ENCODE results near the gene DDHD1. TPM values are rescaled to one million over a fixed set of nuclear protein-coding genes. Genes with fewer than 3 reads are reported as not detected.
"Not testable (repeated sequence)": the region's sequence is repeated elsewhere in the genome, so short reads cannot be mapped to it uniquely, and the experiment has no call there.

Gene DDHD1
- total RNA-seq, 1 donor from 2014 or later, result 6.5 TPM

DNA sequence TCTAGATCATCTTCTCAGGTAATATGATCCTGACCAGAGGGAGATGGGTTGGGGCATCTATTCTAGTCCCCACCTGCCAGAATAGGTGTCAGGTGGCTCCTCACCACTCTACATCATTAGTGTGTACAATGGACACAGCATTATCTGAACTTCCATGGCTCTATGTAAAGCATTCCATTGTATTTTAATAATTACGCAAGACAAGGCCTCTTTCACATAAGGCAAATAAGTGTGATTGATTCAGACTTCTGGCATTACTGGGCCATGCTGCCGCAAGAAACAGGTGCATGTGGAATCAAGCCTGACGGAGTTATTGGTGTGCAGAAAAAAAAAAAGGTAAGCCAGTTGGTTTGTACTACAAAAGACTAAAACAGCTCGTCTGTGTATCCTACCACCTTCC, 3.1 kb upstream of the DDHD1 start:
- intact Hi-C loops (cut with DNase I), result no loop called here

DNA sequence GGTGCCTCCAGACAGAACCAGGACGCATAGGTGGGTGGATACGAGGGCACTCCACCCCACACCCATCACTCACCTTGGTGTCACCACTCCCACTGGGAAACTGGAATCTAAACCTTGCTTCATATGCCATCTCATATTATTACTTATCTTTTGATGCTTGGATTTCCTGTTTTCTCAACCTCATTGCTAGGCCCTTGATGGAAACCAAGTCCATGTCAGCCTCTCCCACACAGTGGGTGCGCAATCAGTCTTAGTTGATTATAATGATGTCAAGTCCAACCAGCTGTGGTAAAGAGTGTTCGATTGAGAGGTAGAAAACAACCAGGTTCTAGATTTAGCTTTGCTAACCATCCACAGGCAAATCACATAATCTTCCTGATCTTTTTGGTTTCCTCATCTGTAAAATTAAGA, 584 bp upstream of the DDHD1 start:
- DNase-seq (no peak), ATAC-seq (ENCODE audit: poor library complexity) (no peak)
- intact Hi-C loops (cut with DNase I), result no loop called here

More for the DNA sequence above, 3.1 kb upstream of the DDHD1 start:
- ATAC-seq (ENCODE audit: poor library complexity), result no peak
- DNase-seq, result no peak

DNA sequence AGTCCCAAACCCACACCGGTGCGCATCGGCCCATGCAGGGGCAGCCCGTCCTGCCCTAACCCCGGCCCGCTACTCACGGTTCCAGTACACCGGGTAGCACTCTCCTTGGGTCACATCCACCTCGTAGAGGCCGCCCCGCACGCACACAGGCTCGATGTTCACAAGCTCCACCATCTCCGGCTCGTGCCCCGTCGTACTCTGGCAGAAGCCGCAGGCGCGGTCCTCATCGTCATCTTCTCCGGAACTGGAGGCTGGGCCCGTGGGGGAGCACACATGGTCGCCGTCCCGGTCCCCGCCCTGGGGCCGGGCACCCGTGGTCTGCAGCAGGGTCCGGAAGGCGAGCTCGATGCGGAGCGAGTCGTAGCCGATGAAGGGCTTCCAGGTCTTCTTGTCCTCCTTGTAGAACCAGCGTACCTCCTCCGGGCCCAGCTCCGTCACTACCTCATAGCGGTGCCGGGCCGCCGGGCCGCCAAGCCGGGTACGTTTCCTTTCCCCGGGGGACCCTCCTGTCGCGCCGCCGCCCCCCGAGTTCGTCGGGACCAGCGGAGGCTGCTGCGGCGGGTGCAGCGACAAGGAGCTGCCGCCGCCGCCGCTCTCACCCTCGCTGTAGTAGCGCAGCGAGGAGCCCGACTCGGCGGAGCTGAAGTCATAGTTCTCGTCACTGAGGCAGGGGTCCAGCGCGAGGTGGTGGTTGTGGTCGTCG, 788 bp downstream of the DDHD1 start:
- DNase-seq, result peak; percentile 75
- intact Hi-C loops (cut with DNase I), result no loop called here

DNA sequence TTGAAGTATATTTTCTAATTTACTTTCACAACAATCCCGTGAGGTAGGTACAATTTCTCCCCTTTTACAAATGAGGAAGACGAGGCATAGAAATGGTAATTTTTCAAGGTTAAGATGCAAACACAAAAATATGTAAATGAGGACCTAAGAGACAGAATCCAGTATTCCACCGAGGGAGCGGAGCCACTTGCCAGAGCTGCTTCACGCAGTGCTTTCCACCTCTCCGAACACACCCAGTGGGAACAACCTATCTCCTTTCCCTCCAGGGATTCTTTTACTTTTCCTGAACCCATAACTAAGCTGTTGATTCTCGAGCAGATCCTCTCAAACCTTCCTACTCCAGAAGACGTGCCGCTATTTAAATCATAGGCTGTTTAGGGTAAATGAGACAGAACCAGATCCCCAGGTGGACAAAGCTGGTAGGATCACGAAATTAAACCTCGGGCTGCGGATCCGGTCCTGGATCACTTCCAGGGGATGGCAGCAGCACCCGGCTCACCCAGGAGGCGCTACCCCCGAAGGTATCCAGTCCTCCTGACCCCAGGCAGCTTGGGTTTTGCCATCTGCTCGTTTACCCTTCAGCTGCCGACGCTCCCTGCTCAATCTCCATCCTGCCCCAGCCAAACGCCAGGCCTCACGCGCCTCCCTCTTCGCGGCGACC, 1.5 kb downstream of the DDHD1 start:
- ATAC-seq (ENCODE audit: poor library complexity) (peak; percentile 31), DNase-seq (peak; percentile 57)
- intact Hi-C loops (cut with DNase I), result no loop called here

More for the DNA sequence above, 788 bp downstream of the DDHD1 start:
- peak; percentile 67 for ATAC-seq (ENCODE audit: poor library complexity)

DNA sequence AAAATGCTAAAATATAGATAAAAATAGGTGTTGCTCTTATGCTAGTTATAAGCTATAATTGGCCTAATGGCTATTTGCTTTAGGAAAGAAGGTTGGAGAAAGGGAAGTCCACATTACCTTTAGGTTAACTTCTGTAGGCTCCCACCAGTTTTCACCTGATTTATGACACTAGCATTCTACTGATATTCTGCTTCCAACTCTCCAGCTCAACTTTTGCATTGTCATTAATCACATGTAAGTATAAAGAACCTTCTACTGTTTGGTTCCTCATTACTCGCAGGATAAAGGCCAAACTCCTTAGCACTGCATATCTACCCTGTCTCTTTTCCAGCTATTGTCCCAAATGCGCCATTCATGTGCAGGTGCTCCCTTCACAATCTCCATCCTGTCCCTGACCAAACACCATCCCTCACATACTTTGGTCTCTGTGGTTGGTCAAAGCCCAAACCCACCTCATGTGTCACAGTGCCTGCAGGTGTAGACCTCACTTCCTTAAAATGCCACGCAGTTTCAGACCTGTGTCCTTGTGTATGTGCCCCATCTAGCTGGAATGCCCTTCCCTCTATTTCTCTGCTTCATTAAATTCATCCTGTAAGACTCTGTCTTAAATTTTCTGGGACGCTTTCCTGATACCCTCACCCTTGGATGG, 3.3 kb downstream of the DDHD1 start:
- ATAC-seq (ENCODE audit: poor library complexity) (no peak), DNase-seq (no peak)
- intact Hi-C loops (cut with DNase I), result no loop called here

DNA sequence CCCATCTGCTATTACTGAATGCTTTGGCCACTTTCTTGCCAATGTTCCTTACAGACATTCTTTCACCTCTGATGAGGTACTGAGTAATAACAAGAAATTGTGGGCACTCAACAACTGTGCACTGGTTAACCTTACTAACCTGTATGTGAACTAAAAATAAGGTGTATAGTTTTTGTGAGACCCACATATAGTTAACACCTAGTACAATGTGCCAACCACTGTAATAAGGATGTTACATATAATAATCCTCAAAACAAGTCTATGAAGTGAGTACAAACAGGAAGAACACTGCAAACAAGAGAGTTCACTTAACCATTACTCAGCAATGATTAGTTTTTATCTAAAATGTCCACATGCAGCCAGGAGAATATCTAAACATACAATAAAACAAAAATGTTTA, 4.5 kb downstream of the DDHD1 start:
- DNase-seq, result no peak
- intact Hi-C loops (cut with DNase I), result no loop called here
- no peak for ATAC-seq (ENCODE audit: poor library complexity)

DNA sequence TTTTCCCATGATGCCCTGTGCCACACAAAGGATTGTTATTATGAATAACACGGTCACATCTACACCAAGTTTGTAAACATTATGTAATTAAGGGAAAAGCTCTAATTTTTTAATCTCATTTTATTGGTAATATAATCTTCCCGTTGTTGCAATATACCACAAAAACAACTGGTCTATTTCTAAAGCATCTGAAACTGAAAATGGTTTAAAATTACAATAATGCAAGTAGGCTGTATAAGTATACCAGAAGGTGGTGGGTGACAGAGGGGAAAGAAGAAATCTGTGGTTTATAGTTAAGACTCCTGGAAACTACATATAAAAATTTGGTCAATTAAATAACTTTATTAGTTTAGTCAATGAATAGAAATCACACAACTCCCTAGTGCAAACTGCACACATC, 5.2 kb downstream of the DDHD1 start:
- ATAC-seq (ENCODE audit: poor library complexity), result no peak
- intact Hi-C loops (cut with DNase I), result no loop called here

DNA sequence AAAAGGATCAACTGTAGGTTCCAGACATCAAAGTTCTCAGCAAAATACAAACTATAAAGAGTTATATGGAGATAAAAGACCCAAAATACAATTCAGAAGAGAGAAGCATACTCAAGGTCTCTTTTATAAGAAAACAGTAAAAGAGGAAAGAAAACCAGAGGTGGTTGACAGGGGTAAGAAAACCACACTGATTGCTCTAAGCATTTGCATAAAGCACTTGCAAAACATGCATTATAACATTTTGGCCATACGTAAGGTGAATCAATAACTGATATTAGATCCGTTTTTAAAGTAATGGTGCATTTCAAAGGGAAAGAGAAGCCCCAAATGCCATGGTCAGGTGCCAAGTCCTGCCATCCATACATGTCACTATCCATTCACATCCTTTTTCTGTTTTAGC, 5.9 kb downstream of the DDHD1 start:
- no peak for DNase-seq
- intact Hi-C loops (cut with DNase I), result no loop called here
- no peak for ATAC-seq (ENCODE audit: poor library complexity)

More for the DNA sequence above, 5.2 kb downstream of the DDHD1 start:
- DNase-seq, result no peak

DNA sequence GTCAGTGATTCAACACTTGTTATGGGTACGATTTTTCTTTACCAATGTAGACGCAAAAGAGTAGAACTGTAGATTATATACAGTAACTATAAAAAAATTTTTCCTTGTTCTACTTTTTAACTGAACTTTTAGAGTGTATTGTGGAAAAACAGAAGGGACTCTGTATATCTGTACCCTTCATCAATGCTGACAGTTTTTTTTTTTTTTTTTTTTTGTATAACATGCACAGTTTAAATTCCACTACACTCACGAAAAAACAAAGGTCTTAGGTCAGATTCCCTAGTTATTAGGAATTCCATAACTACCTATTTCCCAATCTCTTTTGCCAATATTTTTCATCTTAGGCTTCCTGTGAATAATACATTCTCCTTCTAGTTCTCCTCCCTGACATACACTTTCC, 6.4 kb downstream of the DDHD1 start:
- intact Hi-C loops (cut with DNase I), result no loop called here
- ATAC-seq (ENCODE audit: poor library complexity) (no peak), DNase-seq (no peak)

DNA sequence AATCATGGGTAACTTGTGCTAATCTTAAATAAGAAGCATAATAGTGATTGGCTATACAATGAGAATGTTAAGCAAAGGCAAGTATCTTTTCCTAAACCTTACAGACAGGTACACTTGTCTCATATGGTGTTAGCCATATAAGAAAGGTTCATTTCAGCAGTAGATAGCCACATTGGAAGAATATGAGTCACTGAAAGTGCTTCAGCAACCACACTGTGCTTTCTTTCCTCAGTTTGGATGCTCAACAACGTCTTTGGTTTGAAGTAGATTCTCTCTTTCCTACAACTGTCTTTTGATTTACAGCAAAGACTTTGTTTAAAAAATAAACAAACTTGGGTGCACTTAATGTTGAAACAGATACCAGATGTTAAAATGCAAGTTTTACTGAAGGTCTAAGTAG, 8.9 kb downstream of the DDHD1 start:
- ATAC-seq (ENCODE audit: poor library complexity) (no peak), DNase-seq (no peak)
- intact Hi-C loops (cut with DNase I), result no loop called here

DNA sequence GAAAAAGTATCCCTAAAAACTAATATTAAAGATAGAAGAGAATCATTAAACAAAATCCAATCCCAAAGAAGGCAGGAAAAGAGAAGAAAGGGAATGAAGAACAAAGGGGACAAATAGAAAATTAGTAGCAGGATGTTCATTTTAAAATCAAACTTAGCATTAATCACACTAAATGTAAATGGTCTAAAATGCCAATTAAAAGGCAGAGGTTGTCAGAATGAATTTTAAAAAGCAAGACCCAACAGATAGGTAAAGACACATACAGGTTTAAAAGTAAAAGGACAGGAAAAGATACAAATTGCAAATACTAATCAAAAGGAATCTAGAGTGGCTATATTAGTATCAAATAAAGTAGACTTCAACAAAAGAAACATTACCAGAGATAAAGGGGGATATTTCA, 12.5 kb downstream of the DDHD1 start:
- ATAC-seq (ENCODE audit: poor library complexity) (no peak), DNase-seq (no peak)
- intact Hi-C loops (cut with DNase I), result no loop called here

DNA sequence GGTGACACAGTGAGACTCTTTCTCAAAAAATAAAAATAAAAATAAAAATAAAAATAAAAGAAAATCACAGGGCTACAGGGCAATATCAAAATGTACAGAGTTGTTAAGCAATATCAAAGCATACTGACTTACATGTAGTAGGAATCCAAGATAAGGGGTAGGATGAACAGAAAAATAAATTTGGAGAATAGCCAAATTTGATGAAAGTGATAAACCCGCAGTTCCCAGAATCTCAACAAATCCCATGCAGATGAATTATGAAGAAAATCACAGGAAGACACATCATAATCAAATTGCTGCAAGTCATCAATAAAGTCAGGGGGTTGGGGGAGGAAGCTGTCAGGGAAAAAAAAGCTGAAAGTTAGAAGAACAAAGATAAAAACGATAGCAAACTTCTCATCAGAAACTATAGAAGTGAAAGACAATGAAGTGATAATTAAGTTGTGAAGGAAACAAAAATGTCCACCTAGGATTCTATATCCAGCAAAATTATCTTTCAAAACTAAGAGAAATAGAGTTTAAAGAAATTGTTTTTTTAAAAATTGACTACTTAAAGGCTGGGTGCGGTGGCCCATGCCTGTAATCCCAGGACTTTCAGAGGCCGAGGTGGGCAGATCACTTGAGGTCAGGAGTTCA, 15.4 kb downstream of the DDHD1 start:
- no peak for ATAC-seq (ENCODE audit: poor library complexity)
- intact Hi-C loops (cut with DNase I), result no loop called here
- DNase-seq, result no peak

DNA sequence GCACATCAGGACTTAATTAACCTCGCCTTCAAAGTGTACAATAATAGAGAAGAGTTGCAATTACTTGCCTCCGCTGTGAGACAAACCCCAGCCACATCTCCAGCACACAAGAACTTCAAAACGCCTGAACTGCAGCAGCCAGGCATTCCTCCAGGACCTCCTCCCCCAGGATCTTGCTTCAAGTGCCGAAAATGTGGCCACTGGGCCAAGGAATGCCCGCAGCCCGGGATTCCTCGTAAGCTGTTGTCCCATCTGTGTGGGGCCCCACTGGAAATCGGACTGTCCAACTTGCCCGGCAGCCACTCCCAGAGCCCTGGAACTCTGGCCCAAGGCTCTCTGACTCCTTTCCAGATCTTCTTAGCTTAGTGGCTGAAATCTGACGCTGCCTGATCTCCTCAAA, 22.6 kb downstream of the DDHD1 start:
- DNase-seq; ATAC-seq (ENCODE audit: poor library complexity); intact Hi-C loops (cut with DNase I): not testable (repeated sequence)

DNA sequence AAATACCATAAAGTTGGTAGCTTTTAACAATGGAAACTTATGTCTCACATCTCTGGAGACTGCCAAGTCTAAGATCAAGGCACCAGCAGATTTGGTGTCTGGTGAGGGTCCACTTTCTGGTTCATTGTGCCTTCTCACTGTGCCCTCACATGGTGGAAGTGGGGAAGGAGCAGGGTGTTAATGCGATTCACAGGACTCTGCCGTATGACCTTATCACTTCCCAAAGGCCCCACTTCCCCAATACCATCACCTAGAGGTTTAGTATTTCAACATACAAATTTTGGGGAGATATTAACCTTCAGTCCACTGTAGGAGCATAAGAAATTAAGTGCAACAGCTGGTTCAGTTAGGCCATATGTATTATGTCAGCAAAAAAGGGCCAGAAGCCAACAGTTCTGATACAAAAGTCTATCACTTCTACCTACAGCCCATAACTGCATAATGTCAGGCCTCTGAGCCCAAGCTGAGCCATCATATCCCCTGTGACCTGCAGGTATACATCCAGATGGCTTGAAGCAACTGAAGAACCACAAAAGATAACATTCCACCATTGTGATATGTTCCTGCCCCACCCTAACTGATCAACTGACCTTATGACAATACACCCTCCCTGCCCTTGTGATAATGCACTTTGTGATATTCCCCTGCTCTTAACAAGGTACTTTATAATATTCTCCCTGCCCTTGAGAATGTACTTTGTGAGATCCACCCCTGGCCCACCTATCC, 24.7 kb downstream of the DDHD1 start:
- intact Hi-C loops (cut with DNase I), result no loop called here
- DNase-seq, result no peak

DNA sequence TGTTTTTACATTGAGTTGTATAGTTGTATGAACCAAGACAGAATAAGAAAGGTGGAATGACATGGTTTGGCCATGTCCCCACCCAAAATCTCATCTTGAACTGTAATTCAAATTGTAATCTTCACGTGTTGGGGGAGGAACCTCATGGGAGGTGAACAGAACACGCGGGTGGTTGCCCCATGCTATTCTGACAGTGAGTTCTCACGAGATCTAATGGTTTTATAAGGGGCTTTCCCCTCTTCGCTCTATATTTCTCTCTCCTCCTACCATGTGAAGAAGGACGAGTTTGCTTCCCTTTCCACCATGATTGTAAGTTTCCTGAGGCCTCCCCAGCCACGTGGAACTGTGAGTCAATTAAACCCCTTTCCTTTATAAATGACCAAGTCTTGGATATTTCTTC, 25.3 kb downstream of the DDHD1 start:
- ATAC-seq (ENCODE audit: poor library complexity), result no peak
- intact Hi-C loops (cut with DNase I), result no loop called here
- DNase-seq, result no peak

More for the DNA sequence above, 24.7 kb downstream of the DDHD1 start:
- no peak for ATAC-seq (ENCODE audit: poor library complexity)

DNA sequence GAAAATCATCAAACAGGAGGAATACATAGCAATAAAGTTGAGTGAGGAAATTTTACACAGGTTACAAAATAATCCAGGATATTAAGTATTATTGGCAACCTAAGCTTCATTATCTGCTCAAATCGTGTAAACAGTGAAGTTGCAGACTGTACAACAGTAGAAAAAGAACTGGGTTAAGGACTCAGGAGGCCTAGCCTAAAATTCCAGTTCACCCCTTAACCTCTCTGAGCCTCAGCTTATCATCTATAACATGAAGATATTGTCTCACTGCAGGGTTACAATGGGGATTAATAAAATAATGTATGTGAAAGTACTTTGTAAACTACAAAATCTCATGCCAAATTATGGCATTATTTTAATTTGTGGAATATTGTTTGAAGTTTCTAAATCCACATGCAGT, 26.0 kb downstream of the DDHD1 start:
- ATAC-seq (ENCODE audit: poor library complexity) (no peak), DNase-seq (no peak)
- intact Hi-C loops (cut with DNase I), result no loop called here

DNA sequence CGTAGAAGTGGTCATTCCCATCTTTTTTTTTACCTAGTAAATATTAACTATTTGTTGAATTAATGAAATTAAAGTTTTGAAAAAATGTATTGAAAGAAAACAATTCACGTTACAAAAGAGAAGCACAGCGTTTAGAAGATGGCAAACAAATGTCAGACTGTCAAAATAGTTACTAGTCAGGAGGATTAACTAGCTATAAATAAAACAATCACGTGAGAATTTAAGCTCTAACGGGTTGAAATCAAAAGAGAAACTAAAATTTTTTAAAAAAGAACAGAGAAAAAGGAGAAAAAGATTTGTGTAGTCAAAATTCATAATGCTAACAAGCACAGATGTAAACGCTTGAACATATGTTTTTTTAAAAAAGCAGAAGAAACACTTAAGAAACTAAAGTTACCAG, 26.4 kb downstream of the DDHD1 start:
- DNase-seq (no peak), ATAC-seq (ENCODE audit: poor library complexity) (no peak)

DNA sequence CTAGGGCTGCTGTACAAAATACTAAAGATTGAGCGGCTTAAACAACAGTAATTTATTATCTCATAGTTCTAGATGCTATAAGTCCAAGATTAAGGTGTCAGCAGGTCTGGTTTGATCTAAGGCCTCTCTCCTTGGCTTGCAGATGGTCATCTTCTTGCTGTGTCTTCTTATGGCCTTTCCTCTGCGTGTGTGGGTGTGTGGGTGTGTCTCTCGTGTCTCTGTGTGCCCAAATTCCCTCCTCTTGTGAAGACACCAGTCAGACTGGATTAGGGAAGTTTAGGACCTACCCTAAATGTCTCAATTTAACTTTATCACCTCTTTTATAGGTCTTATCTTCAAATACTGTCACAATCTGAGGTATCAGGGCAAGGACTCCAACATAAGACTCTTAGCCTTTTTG, 28.3 kb downstream of the DDHD1 start:
- ATAC-seq (ENCODE audit: poor library complexity), result no peak
- intact Hi-C loops (cut with DNase I), result no loop called here
- no peak for DNase-seq

More for the DNA sequence above, 26.4 kb downstream of the DDHD1 start:
- intact Hi-C loops (cut with DNase I), result no loop called here

DNA sequence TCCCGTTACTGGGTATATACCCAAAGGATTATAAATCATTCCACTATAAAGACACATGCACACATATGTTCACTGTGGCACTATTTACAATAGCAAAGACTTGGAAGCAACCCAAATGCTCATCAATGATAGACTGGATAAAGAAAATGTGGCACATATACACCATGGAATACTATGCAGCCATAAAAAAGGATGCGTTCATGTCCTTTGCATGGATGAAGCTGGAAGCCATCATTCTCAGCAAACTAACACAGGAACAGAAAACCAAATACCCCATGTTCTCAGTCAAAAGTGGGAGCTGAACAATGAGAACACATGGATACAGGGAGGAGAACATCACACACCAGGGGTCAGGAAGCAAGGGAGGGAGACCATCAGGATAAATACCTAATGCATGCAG, 31.7 kb downstream of the DDHD1 start:
- ATAC-seq (ENCODE audit: poor library complexity); intact Hi-C loops (cut with DNase I); DNase-seq: not testable (repeated sequence)
